HG02610 (cell line): ENCODE data around the gene SREBF1.

Experiments used
- ATAC-seq: cut with Tn5 transposase; IDR thresholded peaks from one replicate; pipeline ENCODE4 v1.9.1; 2021; ENCODE audit warnings: mild to moderate bottlenecking, moderate library complexity; ENCODE audit not compliant: unreplicated experiment

SREBF1 gene

GRCh38 chr17:17798010-17798556 is 38.7 kb downstream of the SREBF1 start:
- ATAC-seq: no peak

DNA sequence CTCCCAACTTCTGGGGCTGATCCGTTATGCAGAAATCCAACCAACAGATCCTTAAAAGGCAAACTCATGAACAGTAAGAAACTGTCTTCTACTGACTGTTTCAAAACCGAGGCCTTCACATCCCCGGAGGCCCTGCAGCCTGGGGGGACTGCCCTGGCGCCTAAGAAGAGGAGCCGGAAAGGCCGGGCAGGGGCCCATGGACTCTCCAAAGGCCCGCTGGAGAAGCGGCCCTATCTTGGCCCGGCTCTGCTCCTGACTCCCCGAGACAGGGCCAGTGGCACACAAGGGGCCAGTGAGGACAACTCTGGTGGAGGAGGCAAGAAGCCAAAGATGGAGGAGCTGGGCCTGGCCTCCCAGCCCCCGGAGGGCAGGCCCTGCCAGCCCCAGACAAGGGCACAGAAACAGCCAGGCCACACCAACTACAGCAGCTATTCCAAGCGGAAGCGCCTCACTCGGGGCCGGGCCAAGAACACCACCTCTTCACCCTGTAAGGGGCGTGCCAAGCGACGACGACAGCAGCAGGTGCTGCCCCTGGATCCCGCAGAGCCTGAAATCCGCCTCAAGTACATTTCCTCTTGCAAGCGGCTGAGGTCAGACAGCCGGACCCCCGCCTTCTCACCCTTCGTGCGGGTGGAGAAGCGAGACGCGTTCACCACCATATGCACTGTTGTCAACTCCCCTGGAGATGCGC is 39.5 kb downstream of the SREBF1 start:
- ATAC-seq: no peak

DNA sequence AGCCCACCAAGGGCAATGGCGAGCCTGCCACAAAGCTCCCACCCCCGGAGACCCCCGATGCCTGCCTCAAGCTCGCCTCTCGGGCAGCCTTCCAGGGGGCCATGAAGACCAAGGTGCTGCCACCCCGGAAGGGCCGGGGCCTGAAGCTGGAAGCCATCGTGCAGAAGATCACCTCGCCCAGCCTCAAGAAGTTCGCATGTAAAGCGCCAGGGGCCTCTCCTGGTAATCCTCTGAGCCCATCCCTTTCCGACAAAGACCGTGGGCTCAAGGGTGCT is 40.1 kb downstream of the SREBF1 start:
- no peak for ATAC-seq

- ATAC-seq: no peak
These were observed 40.6 kb downstream of the SREBF1 start for GRCh38 chr17:17795946-17796786.

GRCh38 chr17:17795296-17795695 is 41.5 kb downstream of the SREBF1 start:
- ATAC-seq: no peak

- ATAC-seq: no peak
These were observed 42.4 kb downstream of the SREBF1 start for GRCh38 chr17:17794382-17794781.

DNA sequence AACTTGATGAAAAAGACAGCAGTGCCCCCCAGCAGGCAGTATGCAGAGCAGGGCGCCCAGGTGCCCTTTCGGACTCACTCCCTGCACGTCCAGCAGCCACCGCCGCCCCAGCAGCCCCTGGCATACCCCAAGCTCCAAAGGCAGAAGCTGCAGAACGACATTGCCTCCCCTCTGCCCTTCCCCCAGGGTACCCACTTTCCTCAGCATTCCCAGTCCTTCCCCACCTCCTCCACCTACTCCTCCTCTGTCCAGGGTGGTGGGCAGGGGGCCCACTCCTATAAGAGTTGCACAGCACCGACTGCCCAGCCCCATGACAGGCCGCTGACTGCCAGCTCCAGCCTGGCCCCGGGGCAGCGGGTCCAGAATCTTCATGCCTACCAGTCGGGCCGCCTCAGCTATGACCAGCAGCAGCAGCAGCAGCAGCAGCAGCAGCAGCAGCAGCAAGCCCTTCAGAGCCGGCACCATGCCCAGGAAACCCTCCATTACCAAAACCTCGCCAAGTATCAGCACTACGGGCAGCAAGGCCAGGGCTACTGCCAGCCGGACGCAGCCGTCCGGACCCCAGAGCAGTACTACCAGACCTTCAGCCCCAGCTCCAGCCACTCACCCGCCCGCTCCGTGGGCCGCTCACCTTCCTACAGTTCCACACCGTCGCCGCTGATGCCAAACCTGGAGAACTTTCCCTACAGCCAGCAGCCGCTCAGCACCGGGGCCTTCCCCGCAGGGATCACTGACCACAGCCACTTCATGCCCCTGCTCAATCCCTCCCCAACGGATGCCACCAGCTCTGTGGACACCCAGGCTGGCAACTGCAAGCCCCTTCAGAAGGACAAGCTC is 43.2 kb downstream of the SREBF1 start:
- no peak for ATAC-seq

DNA sequence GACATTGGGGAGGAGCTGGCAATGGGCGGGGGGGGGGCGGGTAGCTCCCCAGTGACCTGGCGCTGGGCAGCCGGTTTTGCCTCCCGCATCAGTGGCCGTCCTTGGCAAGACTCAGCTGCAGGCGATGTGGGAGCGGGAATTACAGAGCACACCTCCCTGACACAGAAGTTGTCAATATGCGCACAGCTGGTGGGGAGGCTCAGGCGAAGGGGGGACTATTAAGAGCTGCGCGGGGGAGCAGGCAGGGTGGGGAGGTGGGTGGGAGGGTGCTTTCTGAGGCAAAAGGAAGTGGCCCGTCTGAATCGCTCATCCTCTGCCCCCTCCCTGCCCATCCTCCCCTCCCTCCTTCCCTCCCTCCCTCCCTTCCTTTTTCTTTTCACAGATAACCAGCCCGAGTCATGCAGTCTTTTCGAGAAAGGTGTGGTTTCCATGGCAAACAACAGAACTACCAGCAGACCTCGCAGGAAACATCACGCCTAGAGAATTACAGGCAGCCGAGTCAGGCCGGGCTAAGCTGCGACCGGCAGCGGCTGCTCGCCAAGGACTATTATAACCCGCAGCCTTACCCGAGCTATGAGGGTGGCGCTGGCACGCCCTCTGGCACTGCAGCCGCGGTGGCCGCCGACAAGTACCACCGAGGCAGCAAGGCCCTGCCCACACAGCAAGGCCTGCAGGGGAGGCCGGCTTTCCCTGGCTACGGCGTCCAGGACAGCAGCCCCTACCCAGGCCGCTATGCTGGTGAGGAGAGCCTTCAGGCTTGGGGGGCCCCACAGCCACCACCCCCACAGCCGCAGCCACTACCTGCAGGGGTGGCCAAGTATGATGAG is 44.0 kb downstream of the SREBF1 start:
- ATAC-seq: no peak

GRCh38 chr17:17792037-17792550 is 44.7 kb downstream of the SREBF1 start:
- ATAC-seq: no peak

GRCh38 chr17:17790637-17791464 is 45.9 kb downstream of the SREBF1 start:
- no peak for ATAC-seq

- no peak for ATAC-seq
These were observed 46.8 kb downstream of the SREBF1 start for GRCh38 chr17:17789828-17790636.

DNA sequence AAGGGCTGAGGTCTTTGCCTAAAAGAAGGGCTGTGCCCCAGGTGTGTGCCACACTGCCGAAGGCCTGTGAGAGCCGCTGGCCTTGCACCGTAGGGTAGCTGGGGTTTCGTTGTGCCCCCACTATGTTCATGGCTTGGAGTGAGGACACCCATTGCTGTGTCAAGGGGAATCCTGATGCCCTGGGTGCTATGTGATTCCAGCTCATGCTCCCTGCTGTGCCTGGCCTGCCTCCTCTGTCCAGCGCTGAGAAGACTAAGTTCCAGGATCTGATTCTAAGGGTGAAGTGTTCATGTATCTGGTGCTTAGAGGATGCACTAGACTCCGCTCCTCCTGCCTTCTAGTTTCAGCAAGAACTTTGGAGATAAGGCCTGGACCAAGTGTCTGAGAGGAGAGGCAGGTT is 47.4 kb downstream of the SREBF1 start:
- no peak for ATAC-seq

GRCh38 chr17:17788967-17789366 is 47.8 kb downstream of the SREBF1 start:
- no peak for ATAC-seq

DNA sequence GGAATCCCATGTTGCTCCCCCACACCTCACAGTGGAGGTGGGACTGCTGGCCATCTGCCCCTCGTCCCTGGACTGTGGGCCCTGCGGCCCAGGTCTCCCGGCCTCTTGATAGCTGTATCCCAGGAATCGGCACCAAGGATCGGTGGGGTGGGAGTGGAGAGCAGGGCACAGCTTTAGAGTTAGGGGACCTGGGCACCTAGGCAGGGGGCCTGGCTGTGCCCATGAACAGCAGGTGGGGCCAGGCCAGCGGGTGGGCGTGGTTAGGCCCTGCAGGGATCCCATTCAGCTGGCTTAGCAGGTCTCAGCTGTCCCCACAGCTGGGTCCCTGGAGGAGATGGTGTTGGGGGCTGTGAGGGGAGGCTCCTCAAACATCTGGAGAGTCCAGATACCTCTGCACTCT is 49.2 kb downstream of the SREBF1 start:
- no peak for ATAC-seq

GRCh38 chr17:17786998-17787397 is 49.8 kb downstream of the SREBF1 start:
- no peak for ATAC-seq

- ATAC-seq: no peak
These were observed 51.4 kb downstream of the SREBF1 start for GRCh38 chr17:17785407-17785806.

DNA sequence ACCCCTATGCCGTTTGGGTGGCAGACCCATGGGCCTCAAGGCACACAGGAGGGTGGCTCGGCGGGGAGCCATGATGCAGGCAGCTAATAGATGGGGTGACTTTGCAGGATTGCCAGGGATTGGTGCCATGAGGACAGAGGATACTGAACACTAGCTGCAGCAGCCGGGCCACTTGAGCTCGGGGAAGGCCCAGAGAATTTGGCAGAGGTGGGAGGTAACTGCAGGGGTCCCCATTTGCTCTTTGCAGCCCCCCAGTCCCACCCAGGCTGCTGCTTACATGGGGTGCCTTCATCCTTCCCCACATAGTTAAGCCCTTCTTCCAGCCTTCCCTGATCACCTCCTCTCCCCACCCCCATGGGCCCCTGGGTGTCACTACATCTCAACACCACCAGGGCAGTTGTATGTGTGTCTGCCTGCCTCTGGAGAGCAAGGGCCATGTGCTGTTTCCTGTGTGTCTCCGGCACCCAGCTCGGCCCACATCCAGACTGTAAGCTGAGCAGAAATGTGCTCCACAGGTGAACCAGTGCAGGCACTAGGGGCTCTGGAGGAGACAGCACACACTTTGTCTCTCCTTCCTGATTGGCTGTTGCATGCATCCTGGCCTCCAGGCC is 52.0 kb downstream of the SREBF1 start:
- no peak for ATAC-seq
